Mesendoderm (in vitro differentiated cells): ENCODE measurements around the gene EPB41L3.
"Not testable (repeated sequence)": the region's sequence is repeated elsewhere in the genome, so short reads cannot be mapped to it uniquely, and the experiment has no call there.

Experiments
- DNase-seq: peaks from one replicate; pipeline ENCODE4 v3.0.0; 2013
- H2AK5ac ChIP-seq: 2 replicates; pipeline ENCODE4 v1.6.1; 2013; ENCODE audit warnings: low read length, inconsistent platforms
- H2BK120ac ChIP-seq: 2 replicates; pipeline ENCODE4 v1.6.1; 2013; ENCODE audit warnings: low read depth, mild to moderate bottlenecking, low read length, moderate library complexity, mixed read lengths
- H2BK15ac ChIP-seq: replicated peaks from 2 replicates; pipeline ENCODE4 v1.6.1; 2013; ENCODE audit warnings: low read depth, mild to moderate bottlenecking, moderate library complexity
- H2BK5ac ChIP-seq: 2 replicates; pipeline ENCODE4 v1.6.1; 2013; ENCODE audit warnings: low read length, inconsistent platforms
- H3K18ac ChIP-seq: 2 replicates; pipeline ENCODE4 v1.6.1; 2013; ENCODE audit warnings: mild to moderate bottlenecking, low read length, mixed read lengths
- H3K23ac ChIP-seq: one replicate; pipeline ENCODE4 v1.6.1; 2013; ENCODE audit warnings: low read length
- H3K27ac ChIP-seq: 2 replicates; pipeline ENCODE4 v1.5.1; 2013; ENCODE audit warnings: low read depth, mild to moderate bottlenecking, inconsistent platforms, low read length, moderate library complexity
- H3K27me3 ChIP-seq: 2 replicates; pipeline ENCODE4 v1.6.1; 2013; ENCODE audit warnings: low read length, control low read depth, mild to moderate bottlenecking, inconsistent platforms; ENCODE audit not compliant: insufficient read depth, poor library complexity
- H3K36me3 ChIP-seq: 2 replicates; pipeline ENCODE4 v1.6.1; 2013; ENCODE audit warnings: low read length, inconsistent platforms; ENCODE audit not compliant: control insufficient read depth, insufficient read depth
- H3K4ac ChIP-seq: one replicate; pipeline ENCODE4 v1.6.1; 2013; ENCODE audit warnings: low read depth, mild to moderate bottlenecking, low read length, moderate library complexity
- H3K4me1 ChIP-seq: 2 replicates; pipeline ENCODE4 v1.6.1; 2013; ENCODE audit warnings: low read depth, low read length, inconsistent platforms; ENCODE audit not compliant: control insufficient read depth
- H3K4me2 ChIP-seq: 2 replicates; pipeline ENCODE4 v1.6.1; 2013; ENCODE audit warnings: low read length
- H3K4me3 ChIP-seq: 2 replicates; pipeline ENCODE4 v1.5.1; 2013; ENCODE audit warnings: mild to moderate bottlenecking, low read length
- H3K56ac ChIP-seq: one replicate; pipeline ENCODE4 v1.6.1; 2013; ENCODE audit warnings: low read length
- H3K79me1 ChIP-seq: 2 replicates; pipeline ENCODE4 v1.6.1; 2013; ENCODE audit warnings: low read length, inconsistent platforms
- H3K79me2 ChIP-seq: 2 replicates; pipeline ENCODE4 v1.6.1; 2013; ENCODE audit warnings: mild to moderate bottlenecking, low read length; ENCODE audit not compliant: control insufficient read depth, insufficient read depth
- H3K9ac ChIP-seq: 2 replicates; pipeline ENCODE4 v1.6.1; 2013; ENCODE audit warnings: low read length, inconsistent platforms
- H4K5ac ChIP-seq: one replicate; pipeline ENCODE4 v1.6.1; 2013; ENCODE audit warnings: low read length
- H4K8ac ChIP-seq: one replicate; pipeline ENCODE4 v1.6.1; 2013; ENCODE audit warnings: low read depth, mild to moderate bottlenecking, control low read depth, low read length, moderate library complexity
- WGBS: extraction: QIAGEN DNeasy Blood & Tissue Kit; methylation state at CpG from one replicate; pipeline ENCODE4 v1.1.7; 2013; ENCODE audit warnings: low lambda C conversion rate, missing lambda C conversion rate; ENCODE audit not compliant: insufficient coverage; ENCODE audit errors: extremely low coverage; 5-methylcytosine and 5-hydroxymethylcytosine counted together

EPB41L3 gene

DNA sequence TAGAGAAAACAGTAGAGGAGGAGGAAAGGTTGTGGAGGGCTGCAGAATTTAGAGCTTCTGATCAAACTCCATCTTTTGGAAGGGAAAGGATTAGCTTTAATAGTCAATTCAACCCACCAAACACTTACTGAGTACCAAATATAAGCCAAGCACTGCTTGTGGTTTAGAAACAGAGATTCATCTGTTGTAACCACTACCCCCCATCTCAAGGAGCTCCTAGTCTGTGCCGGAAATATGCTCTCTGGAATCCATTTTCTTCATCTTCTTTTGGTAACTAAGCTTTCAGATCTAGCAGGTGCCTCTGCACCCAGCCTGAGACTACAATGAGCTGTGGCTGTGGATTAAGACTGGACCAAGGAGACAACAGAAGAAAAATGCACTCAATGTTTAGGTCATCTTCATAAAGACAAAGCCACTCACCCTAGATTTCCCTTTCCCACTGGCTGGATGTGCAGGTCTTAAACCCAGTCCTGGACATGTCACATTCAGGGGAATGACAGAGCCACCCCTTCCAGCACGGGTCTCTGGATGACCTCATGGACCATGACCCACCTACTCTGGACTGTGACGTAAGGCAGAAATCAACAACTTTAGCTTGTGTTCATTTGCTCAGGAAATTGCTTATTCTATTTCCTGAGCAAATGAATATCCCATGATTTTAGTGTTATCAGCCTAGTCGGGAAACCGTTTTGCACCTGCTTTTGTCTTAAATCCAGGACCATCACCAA, 52.9 kb downstream of the EPB41L3 start:
- no peak overlapping the region for H2BK5ac ChIP-seq
- H3K23ac ChIP-seq, result no peak overlapping the region
- peaks cover 2% of the 10 kb centered on the region for H3K79me2 ChIP-seq
- no peak overlapping the region for H2AK5ac ChIP-seq
- H3K4ac ChIP-seq, result no peak overlapping the region
- no peak overlapping the region for H3K18ac ChIP-seq
- peaks cover 10% of the 10 kb centered on the region for H3K79me1 ChIP-seq
- WGBS, result no CpG with 5 or more reads among the region's 5 CpGs
- no peaks in the 10 kb centered on the region for H3K27me3 ChIP-seq
- no peak overlapping the region for H3K27ac ChIP-seq
- no peaks in the 10 kb centered on the region for H3K36me3 ChIP-seq
- no peak overlapping the region for H3K4me3 ChIP-seq
- no peak for DNase-seq
- H4K5ac ChIP-seq, result no peak overlapping the region
- no peak overlapping the region for H2BK120ac ChIP-seq
- no peak overlapping the region for H3K56ac ChIP-seq
- no peak overlapping the region for H2BK15ac ChIP-seq
- H4K8ac ChIP-seq, result no peak overlapping the region
- H3K4me1 ChIP-seq, result no peaks in the 10 kb centered on the region
- H3K4me2 ChIP-seq, result no peak overlapping the region
- H3K9ac ChIP-seq, result no peak overlapping the region

DNA sequence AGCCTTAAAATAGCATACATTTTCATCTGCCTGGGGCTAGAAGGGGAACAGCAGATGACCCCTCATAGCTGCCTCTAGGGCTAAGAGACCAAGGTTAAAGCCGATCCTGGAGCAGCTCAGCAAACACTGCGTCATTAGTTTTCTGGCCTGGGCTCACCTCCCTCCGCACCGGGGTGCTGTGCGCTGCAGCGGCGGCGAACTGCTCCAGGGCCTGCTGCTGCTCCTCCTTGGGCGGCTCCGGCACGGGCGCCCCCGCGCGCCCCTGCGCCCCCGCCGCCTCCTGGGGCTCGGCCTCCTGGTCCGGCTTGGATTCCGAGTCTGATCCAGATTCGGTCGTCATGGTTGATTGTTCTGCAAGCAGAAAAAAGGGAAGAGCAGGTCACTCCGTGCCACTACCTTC, 55.0 kb downstream of the EPB41L3 start:
- Histone ChIP-seq H3K9ac (no peak overlapping the region), H3K27ac (no peak overlapping the region), H3K79me2 (no peaks in the 10 kb centered on the region), H2BK5ac (no peak overlapping the region), H3K4me1 (no peaks in the 10 kb centered on the region), H3K18ac (no peak overlapping the region), H3K56ac (no peak overlapping the region), H3K27me3 (no peaks in the 10 kb centered on the region), H2BK120ac (no peak overlapping the region), H4K8ac (no peak overlapping the region), H3K4me3 (no peak overlapping the region), H3K4me2 (no peak overlapping the region), H4K5ac (no peak overlapping the region), H3K4ac (no peak overlapping the region), H3K23ac (no peak overlapping the region), H2AK5ac (no peak overlapping the region), H3K36me3 (no peaks in the 10 kb centered on the region), H3K79me1 (peaks cover 4% of the 10 kb centered on the region), H2BK15ac (no peak overlapping the region)
- WGBS, result no CpG with 5 or more reads among the region's 24 CpGs
- DNase-seq, result no peak

DNA sequence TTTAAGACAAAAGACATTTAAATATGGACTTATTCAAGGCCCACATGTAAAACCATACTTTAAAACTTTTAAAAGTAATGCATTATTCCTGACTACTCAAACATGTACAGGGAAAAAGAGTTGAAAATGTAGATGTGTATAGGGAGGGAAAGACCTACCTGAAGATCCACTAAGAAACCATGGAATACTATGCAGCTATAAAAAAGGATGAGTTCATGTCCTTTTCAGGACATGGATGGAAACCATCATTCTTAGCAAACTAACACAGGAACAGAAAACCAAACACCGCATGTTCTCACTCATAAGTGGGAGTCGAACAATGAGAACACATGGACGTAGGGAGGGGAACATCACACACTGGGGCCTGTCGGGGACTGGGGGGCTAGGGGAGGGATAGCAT, 55.8 kb downstream of the EPB41L3 start:
- H3K4ac ChIP-seq, H3K27me3 ChIP-seq, H3K9ac ChIP-seq, H2BK5ac ChIP-seq, H3K56ac ChIP-seq, H4K8ac ChIP-seq, H2BK120ac ChIP-seq, H2BK15ac ChIP-seq, DNase-seq, H3K23ac ChIP-seq, H3K27ac ChIP-seq, H3K79me2 ChIP-seq, H3K4me2 ChIP-seq, H3K18ac ChIP-seq, H3K4me1 ChIP-seq, H3K79me1 ChIP-seq, H3K4me3 ChIP-seq, H2AK5ac ChIP-seq, H3K36me3 ChIP-seq, H4K5ac ChIP-seq: not testable (repeated sequence)
- WGBS, result no CpG with 5 or more reads among the region's 4 CpGs

DNA sequence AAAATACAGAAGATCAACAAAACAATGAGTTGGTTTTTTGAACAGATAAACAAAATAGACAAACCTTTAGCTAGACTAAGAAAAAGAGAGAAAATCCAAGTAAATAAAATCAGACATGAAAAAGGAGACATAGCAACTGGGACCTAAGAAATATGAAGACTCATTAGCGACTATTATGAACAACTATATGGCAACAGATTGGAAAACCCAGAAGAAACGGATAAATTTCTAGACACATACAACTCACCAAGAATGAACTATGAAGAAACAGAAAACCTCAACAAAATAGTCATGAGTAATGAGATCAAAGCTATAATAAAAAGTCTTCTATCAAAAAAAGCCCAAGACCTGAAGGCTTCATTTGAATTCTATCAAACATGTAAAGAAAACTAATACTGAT, 59.3 kb downstream of the EPB41L3 start:
- Histone ChIP-seq H3K4me1 (no peaks in the 10 kb centered on the region), H4K5ac (no peak overlapping the region), H3K4ac (no peak overlapping the region), H3K4me2 (no peak overlapping the region), H3K36me3 (no peaks in the 10 kb centered on the region), H3K18ac (no peak overlapping the region), H3K9ac (no peak overlapping the region), H2BK120ac (no peak overlapping the region), H3K79me1 (peaks cover 8% of the 10 kb centered on the region), H3K79me2 (no peaks in the 10 kb centered on the region), H3K27me3 (no peaks in the 10 kb centered on the region), H2BK15ac (no peak overlapping the region), H2AK5ac (no peak overlapping the region), H3K4me3 (no peak overlapping the region), H3K23ac (no peak overlapping the region), H3K27ac (no peak overlapping the region), H3K56ac (no peak overlapping the region), H4K8ac (no peak overlapping the region), H2BK5ac (no peak overlapping the region)
- no peak for DNase-seq
- no CpG with 5 or more reads among the region's 2 CpGs for WGBS

DNA sequence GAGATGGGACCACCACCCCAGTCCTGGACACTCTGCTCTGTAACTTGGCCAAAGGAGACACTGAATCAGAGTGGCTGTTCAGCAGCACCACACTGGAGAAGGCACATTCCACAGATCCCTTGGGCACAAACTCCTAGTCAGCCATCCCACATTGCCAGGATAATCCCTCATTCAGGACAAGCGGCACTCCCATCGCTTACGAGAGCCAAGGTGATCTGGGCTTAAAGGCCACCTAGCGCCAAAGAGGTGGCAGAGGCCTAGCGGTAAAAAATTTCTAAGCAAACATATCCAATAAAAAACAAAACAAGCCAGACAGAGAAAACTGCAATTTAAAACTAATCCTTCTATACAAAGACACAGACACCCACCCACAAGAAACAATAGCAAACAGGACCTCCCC, 62.2 kb downstream of the EPB41L3 start:
- no peaks in the 10 kb centered on the region for H3K27me3 ChIP-seq
- no peak overlapping the region for H3K4ac ChIP-seq
- H3K4me1 ChIP-seq, result no peaks in the 10 kb centered on the region
- no peak overlapping the region for H2BK15ac ChIP-seq
- H3K79me1 ChIP-seq, result peaks cover 7% of the 10 kb centered on the region
- H3K23ac ChIP-seq, result no peak overlapping the region
- H3K79me2 ChIP-seq, result no peaks in the 10 kb centered on the region
- H3K9ac ChIP-seq, result no peak overlapping the region
- H2BK120ac ChIP-seq, result no peak overlapping the region
- no peak overlapping the region for H3K56ac ChIP-seq
- H3K36me3 ChIP-seq, result no peaks in the 10 kb centered on the region
- no CpG with 5 or more reads among the region's 5 CpGs for WGBS
- H2BK5ac ChIP-seq, result no peak overlapping the region
- no peak overlapping the region for H2AK5ac ChIP-seq
- H3K4me3 ChIP-seq, result no peak overlapping the region
- no peak overlapping the region for H3K4me2 ChIP-seq
- no peak overlapping the region for H4K5ac ChIP-seq
- H3K18ac ChIP-seq, result no peak overlapping the region
- H3K27ac ChIP-seq, result no peak overlapping the region
- H4K8ac ChIP-seq, result no peak overlapping the region
- no peak for DNase-seq

DNA sequence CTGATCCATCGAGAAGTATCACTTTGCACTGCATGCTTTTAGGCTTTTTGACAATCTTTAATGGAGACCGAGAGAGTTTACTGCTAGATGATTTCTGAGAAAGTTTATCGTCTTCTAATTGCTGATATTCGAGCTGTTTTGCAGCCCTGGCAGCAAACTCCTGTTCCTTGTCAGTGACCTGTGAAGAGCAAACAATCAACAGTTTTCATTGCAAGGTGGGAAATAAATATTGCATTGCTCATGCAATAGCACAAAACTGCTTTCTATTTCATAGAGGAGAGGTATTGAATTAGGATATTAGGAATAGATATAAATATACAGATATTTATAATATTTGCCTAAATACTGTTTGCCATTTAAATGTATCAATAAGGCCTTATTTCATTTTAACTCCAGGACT, 65.5 kb downstream of the EPB41L3 start:
- no peak overlapping the region for H3K4me2 ChIP-seq
- H3K18ac ChIP-seq, result no peak overlapping the region
- no peak overlapping the region for H3K4me3 ChIP-seq
- no peaks in the 10 kb centered on the region for H3K27me3 ChIP-seq
- DNase-seq, result no peak
- no peaks in the 10 kb centered on the region for H3K79me2 ChIP-seq
- H3K56ac ChIP-seq, result no peak overlapping the region
- H2BK5ac ChIP-seq, result no peak overlapping the region
- H2BK15ac ChIP-seq, result no peak overlapping the region
- H3K36me3 ChIP-seq, result no peaks in the 10 kb centered on the region
- H3K79me1 ChIP-seq, result peaks cover 5% of the 10 kb centered on the region
- H4K8ac ChIP-seq, result no peak overlapping the region
- no peaks in the 10 kb centered on the region for H3K4me1 ChIP-seq
- no peak overlapping the region for H3K27ac ChIP-seq
- H3K23ac ChIP-seq, result no peak overlapping the region
- H4K5ac ChIP-seq, result no peak overlapping the region
- H3K9ac ChIP-seq, result no peak overlapping the region
- no peak overlapping the region for H2AK5ac ChIP-seq
- no peak overlapping the region for H2BK120ac ChIP-seq
- H3K4ac ChIP-seq, result no peak overlapping the region
- WGBS, result no CpG with 5 or more reads among the region's 4 CpGs
